Panc1 (cell line): ENCODE measurements around the gene FAF1. TPM values are rescaled to one million over a fixed set of nuclear protein-coding genes. Genes with fewer than 3 reads are reported as not detected.

Source experiments
- ATAC-seq: fragments of 200-7000 bp; cut with Tn5 transposase; 2 replicates; pipeline ENCODE4 v1.9.1; 2020; ENCODE audit warnings: mild to moderate bottlenecking, moderate library complexity
- BruUV-seq: library from RNA; stranded (reverse); fragments of 400-500 nt; replicated peaks from 2 replicates; lab custom pipeline; 2021; lab: Mats Ljungman, UMichigan
- CTCF ChIA-PET: fragments of 300-600 bp; sonication (Branson Sonifier 250); formaldehyde crosslinking; loops from one replicate; lab custom pipeline; 2022; ENCODE audit warnings: antibody characterized with exemption; lab: Charles Lee
- POLR2A ChIA-PET: fragments of 300-600 bp; sonication (Branson Sonifier 250); formaldehyde crosslinking; loops from one replicate; lab custom pipeline; 2022; ENCODE audit warnings: antibody characterized with exemption; lab: Charles Lee
- DNase-seq: peaks from one replicate; pipeline ENCODE4 v3.0.0-alpha.2; 2010; ENCODE audit warnings: low read depth, low spot score
- H3K27ac ChIP-seq: 2 replicates; pipeline ENCODE4 v1.5.1; 2011; ENCODE audit warnings: mild to moderate bottlenecking, low read length, inconsistent platforms
- H3K27me3 ChIP-seq: fragments of 200-500 bp; sonication (Bioruptor generic); 2 replicates; pipeline ENCODE4 v1.6.0; 2014; ENCODE audit warnings: low read length, inconsistent platforms; ENCODE audit not compliant: control insufficient read depth, insufficient read depth
- H3K36me3 ChIP-seq: fragments of 200-500 bp; sonication (Bioruptor generic); 2 replicates; pipeline ENCODE4 v1.5.1; 2014; ENCODE audit warnings: inconsistent platforms, mild to moderate bottlenecking, low read length, moderate library complexity; ENCODE audit not compliant: control insufficient read depth, insufficient read depth
- H3K4me1 ChIP-seq: 2 replicates; pipeline ENCODE4 v1.5.1; 2011; ENCODE audit warnings: inconsistent platforms, mild to moderate bottlenecking, low read length, moderate library complexity; ENCODE audit not compliant: control insufficient read depth, insufficient read depth
- H3K4me3 ChIP-seq, 2 experiments: 2 replicates each; pipeline ENCODE4 v1.5.1; 2011 to 2012; ENCODE audit warnings: low read depth in 2 of 2, low read length in 2 of 2, mild to moderate bottlenecking in 2 of 2, inconsistent platforms in 1 of 2, moderate library complexity in 1 of 2
- H3K9me3 ChIP-seq: fragments of 200-500 bp; sonication (Bioruptor generic); 2 replicates; pipeline ENCODE4 v1.5.1; 2014; ENCODE audit warnings: low read depth, mild to moderate bottlenecking, inconsistent platforms, low read length, moderate library complexity; ENCODE audit not compliant: control insufficient read depth, insufficient read depth
- POLR2AphosphoS5 ChIP-seq: IDR thresholded peaks from 2 replicates; pipeline ENCODE4 v1.6.1; 2012; ENCODE audit warnings: mild to moderate bottlenecking, low read depth, low read length, moderate library complexity
- REST ChIP-seq, 2 experiments: IDR thresholded peaks; 2 replicates each; pipeline ENCODE4 v1.6.1; 2011 to 2012; ENCODE audit warnings: low read depth in 2 of 2, control low read depth in 1 of 2, low read length in 1 of 2, mild to moderate bottlenecking in 1 of 2, moderate library complexity in 1 of 2; ENCODE audit not compliant: insufficient read depth in 1 of 2
- SIN3A ChIP-seq: IDR thresholded peaks from 2 replicates; pipeline ENCODE4 v1.6.1; 2012; ENCODE audit warnings: low read depth, mild to moderate bottlenecking, low read length, moderate library complexity, borderline replicate concordance; ENCODE audit not compliant: insufficient read depth
- TCF7L2 ChIP-seq: IDR thresholded peaks from 2 replicates; pipeline ENCODE4 v1.6.1; 2011; ENCODE audit warnings: mild to moderate bottlenecking, low read depth, low read length, inconsistent platforms
- in situ Hi-C: cut with HindIII; loops from 2 replicates; pipeline ENCODE4 v1.10.0; 2016; ENCODE audit warnings: low sequenced_read_pairs, low pct_unique_long_range_greater_than_20kb
- intact Hi-C: fragments of 100-400 bp; cut with micrococcal nuclease; formaldehyde crosslinking; loops from one replicate; pipeline ENCODE4 v1.10.0; 2022; ENCODE audit not compliant: unreplicated experiment
- total RNA-seq: library from RNA; stranded (reverse); gene quantifications from one replicate; pipeline ENCODE4 v1.2.1, GENCODE V29; 2021; ENCODE audit not compliant: unreplicated experiment
- TF ChIP-seq, protein P1 (sequence below): fragments of 450-650 bp; IDR thresholded peaks from 2 replicates; pipeline ENCODE4 v1.5.1; 2017; ENCODE audit warnings: mild to moderate bottlenecking

The FAF1 gene
- total RNA-seq, 1 experiment from 2014 or later, result 101 TPM

GRCh38 chr1:50780797-50781196 lies 179.3 kb downstream of the FAF1 start:
- ChIA-PET CTCF (no interaction called here), POLR2A (no interaction called here)
- Histone ChIP-seq H3K9me3 (no peaks in the 10 kb centered on the region), H3K36me3 (no peaks in the 10 kb centered on the region), H3K27ac (no peak overlapping the region), H3K4me1 (no peaks in the 10 kb centered on the region), H3K27me3 (no peaks in the 10 kb centered on the region), H3K4me3 (no peak overlapping the region)
- DNase-seq (no peak), ATAC-seq (no peak)
- BruUV-seq, result no TSS peak
- TF ChIP-seq TCF7L2 (no peak), SIN3A (no peak), POLR2AphosphoS5 (no peak), REST (IDR thresholded peaks at IDR 0.05; ENCODE audit: insufficient read depth in 1 of 2, low read depth in 2 of 2, low read length in 1 of 2) (no peak)
- TF ChIP-seq, protein P1, sequence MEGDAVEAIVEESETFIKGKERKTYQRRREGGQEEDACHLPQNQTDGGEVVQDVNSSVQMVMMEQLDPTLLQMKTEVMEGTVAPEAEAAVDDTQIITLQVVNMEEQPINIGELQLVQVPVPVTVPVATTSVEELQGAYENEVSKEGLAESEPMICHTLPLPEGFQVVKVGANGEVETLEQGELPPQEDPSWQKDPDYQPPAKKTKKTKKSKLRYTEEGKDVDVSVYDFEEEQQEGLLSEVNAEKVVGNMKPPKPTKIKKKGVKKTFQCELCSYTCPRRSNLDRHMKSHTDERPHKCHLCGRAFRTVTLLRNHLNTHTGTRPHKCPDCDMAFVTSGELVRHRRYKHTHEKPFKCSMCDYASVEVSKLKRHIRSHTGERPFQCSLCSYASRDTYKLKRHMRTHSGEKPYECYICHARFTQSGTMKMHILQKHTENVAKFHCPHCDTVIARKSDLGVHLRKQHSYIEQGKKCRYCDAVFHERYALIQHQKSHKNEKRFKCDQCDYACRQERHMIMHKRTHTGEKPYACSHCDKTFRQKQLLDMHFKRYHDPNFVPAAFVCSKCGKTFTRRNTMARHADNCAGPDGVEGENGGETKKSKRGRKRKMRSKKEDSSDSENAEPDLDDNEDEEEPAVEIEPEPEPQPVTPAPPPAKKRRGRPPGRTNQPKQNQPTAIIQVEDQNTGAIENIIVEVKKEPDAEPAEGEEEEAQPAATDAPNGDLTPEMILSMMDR, result no peak
- in situ Hi-C loops, result no loop called here
- intact Hi-C loops, result no loop called here

DNA sequence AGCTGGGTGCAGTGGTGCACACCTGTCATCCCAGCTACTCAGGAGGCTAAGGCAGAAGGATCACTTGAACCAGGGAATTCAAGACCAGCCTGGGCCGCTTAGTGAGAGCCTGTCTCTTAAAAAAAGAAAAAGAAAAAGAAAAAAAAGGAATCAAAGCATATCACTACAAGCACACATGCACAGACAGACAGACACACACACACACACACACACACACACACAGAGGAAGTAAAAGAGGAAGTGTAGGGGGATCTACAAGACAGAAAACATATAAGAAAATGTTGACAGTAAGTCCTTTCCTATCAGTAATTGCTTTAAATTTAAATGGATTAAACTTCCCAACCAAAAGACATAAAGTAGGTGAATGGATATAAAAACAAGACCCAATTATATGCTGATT lies 180.3 kb downstream of the FAF1 start:
- POLR2A ChIA-PET, result no interaction called here
- in situ Hi-C loops (no loop called here), intact Hi-C loops (loop anchor here (10.0 kb wide), 2 partner anchors 195 to 265 kb away; partner anchors contain the start of gene CDKN2C)
- ATAC-seq (no peak), DNase-seq (no peak)
- H3K27me3 ChIP-seq, result no peaks in the 10 kb centered on the region
- no peaks in the 10 kb centered on the region for H3K36me3 ChIP-seq
- H3K4me1 ChIP-seq, result no peaks in the 10 kb centered on the region
- BruUV-seq, result no TSS peak
- CTCF ChIA-PET, result no interaction called here
- TF ChIP-seq SIN3A (no peak), REST (IDR thresholded peaks at IDR 0.05; ENCODE audit: insufficient read depth in 1 of 2, low read depth in 2 of 2, low read length in 1 of 2) (no peak), TCF7L2 (no peak)
- H3K9me3 ChIP-seq, result no peaks in the 10 kb centered on the region
- H3K4me3 ChIP-seq, result no peak overlapping the region
- H3K27ac ChIP-seq, result no peak overlapping the region
